ENCODE results near the gene AMN1.
"Not testable (repeated sequence)": the region's sequence is repeated elsewhere in the genome, so short reads cannot be mapped to it uniquely, and the experiment has no call there.

Gene AMN1

DNA sequence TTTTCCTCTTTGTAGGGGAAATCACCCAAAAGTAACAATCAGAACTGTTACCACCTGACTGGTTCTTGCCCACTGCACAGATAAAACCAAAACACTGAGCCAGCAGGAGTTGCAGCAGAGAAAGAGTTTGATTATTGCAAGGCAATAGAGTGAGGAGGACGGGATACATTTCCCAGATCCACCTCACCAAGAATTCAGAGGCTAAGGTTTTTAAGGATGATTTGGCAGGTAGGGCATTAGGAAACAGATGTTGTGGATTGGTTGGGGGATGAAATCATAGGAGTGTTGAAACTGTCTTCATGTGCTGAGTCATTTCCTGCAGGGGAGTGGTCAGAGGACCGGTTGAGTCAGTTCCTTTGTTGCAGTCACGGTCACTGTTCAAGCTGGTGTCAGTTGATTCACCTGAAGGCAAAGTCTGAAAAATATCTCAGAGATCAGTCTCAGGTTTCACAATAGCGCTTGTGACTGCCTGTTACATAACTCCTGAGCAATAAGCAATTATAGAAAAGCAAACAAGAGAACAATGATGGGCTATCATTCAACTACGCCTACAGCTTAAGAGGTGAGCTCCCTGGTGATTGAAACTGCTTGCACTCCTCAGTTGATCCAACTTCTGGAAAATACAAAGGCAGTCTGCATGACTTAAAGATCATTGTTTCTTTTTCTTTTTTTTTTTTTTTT lies 20.3 kb upstream of the AMN1 start:
- peak; percentile 99 for DNase-seq (ENCODE audit: low read depth)
- TF ChIP-seq CTCF (IDR thresholded peaks at IDR 0.05; ENCODE audit: low read depth, low read length, missing control alignments): no peak
- H3K4me3 ChIP-seq (ENCODE audit: low read depth, low read length): peak overlapping the region; percentile 45

DNA sequence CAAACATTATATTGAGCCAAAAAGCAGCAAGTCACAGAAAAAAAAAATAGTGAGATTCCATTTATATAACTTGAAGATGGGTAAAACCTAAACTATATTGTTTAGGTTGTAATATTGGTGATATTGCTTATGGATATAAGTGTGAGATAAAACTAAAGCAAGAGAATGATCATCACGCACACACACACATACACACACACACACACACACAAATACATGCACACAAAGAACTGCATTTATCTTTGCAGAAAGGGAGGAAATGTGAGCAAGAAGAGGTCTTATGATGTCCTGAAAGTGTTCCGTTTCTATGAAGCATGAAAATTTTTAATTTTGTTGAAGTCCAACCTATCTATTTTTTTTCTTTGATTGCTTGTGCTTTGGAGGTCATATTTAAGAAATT lies 16.4 kb upstream of the AMN1 start:
- DNase-seq (ENCODE audit: low read depth): no peak
- TF ChIP-seq CTCF (IDR thresholded peaks at IDR 0.05; ENCODE audit: low read depth, low read length, missing control alignments): no peak
- no peak overlapping the region for H3K4me3 ChIP-seq (ENCODE audit: low read depth, low read length)

- not testable (repeated sequence) for H3K4me3 ChIP-seq (ENCODE audit: low read depth, low read length); DNase-seq (ENCODE audit: low read depth)
These were observed 15.5 kb upstream of the AMN1 start for GRCh38 chr12:31744363-31744762.

DNA sequence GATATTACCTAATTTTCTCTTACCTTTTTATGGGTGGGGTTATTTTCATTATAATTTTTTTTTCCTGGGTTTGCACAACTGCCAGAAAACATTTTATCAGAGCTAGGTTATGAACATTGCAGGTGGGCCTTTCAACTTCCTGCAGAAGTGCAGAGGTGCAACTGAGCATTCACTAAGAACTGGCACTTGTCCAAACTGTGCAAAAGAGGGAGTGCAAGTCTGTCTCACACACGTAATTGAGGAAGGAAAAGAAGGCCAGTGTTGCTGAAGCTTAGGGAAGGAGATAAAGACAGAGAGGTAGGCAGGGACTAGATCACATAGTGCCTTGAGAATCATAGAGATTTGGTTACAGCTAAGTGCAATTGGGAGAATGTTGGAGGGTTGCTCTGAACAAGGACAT lies 14.1 kb upstream of the AMN1 start:
- TF ChIP-seq CTCF (IDR thresholded peaks at IDR 0.05; ENCODE audit: low read depth, low read length, missing control alignments): no peak
- H3K4me3 ChIP-seq (ENCODE audit: low read depth, low read length): no peak overlapping the region
- DNase-seq (ENCODE audit: low read depth): no peak

DNA sequence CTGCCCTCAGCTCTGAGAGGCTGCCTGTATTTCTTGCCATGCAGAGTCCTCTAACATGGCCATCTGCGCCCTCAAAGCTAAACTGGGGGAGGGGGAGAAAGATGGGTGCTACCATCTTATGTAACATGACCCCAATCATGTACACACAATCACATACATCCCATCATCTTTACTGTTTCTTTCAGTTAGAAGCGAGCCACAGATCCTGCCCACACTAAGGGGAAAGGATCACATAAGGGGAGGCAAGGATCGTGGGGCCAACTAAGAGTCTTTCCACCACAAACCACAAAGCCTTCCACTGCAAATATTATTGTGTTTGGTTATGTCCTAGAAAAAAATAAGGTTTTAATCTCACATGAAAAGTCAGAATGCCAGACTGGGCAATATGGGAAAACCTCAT lies 11.8 kb upstream of the AMN1 start:
- no peak overlapping the region for H3K4me3 ChIP-seq (ENCODE audit: low read depth, low read length)
- no peak for TF ChIP-seq CTCF (IDR thresholded peaks at IDR 0.05; ENCODE audit: low read depth, low read length, missing control alignments)
- DNase-seq (ENCODE audit: low read depth): no peak

DNA sequence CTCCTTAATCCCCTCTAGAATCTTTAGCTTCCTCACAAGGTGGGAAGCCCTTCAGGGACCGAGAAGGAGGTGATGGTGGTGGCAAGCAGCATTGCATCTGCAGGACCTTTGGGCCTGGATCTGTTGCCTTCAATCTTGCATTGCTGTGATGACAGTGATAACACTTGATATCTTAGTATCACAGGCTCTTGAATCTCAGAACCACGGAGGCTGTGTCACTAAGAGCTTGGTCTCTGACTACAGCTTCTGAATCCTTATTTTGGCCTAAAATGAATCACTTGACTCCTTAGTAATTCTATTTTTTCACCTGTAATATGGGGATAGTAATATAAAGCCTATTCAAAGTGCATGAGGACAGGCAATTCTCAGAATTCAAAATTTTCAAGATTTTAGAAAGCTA lies 8.9 kb upstream of the AMN1 start:
- H3K4me3 ChIP-seq (ENCODE audit: low read depth, low read length): no peak overlapping the region
- DNase-seq (ENCODE audit: low read depth): no peak
- TF ChIP-seq CTCF (IDR thresholded peaks at IDR 0.05; ENCODE audit: low read depth, low read length, missing control alignments): no peak

DNA sequence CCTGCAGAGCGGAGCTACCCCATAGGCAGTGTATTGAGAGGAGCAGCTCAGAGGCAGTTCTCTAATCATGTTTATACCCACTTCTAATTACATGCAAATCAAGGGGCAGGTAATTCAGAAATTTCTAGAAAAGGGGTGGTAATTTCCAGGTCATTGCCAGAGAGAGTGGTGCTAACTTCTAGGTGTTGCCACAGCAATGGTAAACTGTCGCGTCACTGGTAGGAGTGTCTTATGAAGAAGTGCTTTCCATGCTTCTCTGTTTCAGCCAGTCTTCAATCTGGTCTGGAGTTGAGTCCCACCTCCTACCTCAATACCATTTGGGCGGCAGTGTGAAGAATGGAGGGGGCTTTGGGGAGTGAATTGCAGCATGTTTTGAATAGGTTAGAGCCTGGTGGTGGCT lies 8.5 kb upstream of the AMN1 start:
- no peak overlapping the region for H3K4me3 ChIP-seq (ENCODE audit: low read depth, low read length)
- no peak for DNase-seq (ENCODE audit: low read depth)
- no peak for TF ChIP-seq CTCF (IDR thresholded peaks at IDR 0.05; ENCODE audit: low read depth, low read length, missing control alignments)
